Bronchial epithelial cell (primary cell): ENCODE measurements around the gene MACROH2A2. TPM values are rescaled to one million over a fixed set of nuclear protein-coding genes. Genes with fewer than 3 reads are reported as not detected.

ENCODE experiments used
- DNase-seq: peaks from one replicate; pipeline ENCODE4 v3.0.0-alpha.2; 2010; ENCODE audit warnings: low read depth
- FAIRE-seq: peaks from 2 replicates; lab custom pipeline; 2011; peaks lifted over from hg19 to GRCh38; lab: Jason Lieb, UNC
- H3K27me3 ChIP-seq: 2 replicates; pipeline ENCODE4 v1.5.1; 2011; ENCODE audit warnings: low read length; ENCODE audit not compliant: control insufficient read depth, insufficient read depth
- H3K36me3 ChIP-seq: 2 replicates; pipeline ENCODE4 v1.5.1; 2011; ENCODE audit warnings: low read length; ENCODE audit not compliant: control insufficient read depth, insufficient read depth
- H3K4me3 ChIP-seq: 2 replicates; pipeline ENCODE4 v1.5.1; 2011; ENCODE audit warnings: mild to moderate bottlenecking, low read depth, low read length, control low read depth
- CTCF ChIP-seq: IDR thresholded peaks from 2 replicates; pipeline ENCODE4 v1.5.1; 2011; ENCODE audit warnings: mild to moderate bottlenecking, moderate library complexity, low read length, control low read depth, inconsistent platforms; ENCODE audit not compliant: insufficient read depth, severe bottlenecking
- total RNA-seq: library from RNA; depleted of rRNA; stranded (reverse); fragments of >200 nt; gene quantifications from 2 replicates; pipeline ENCODE4 v1.2.1, GENCODE V29; 2014

The MACROH2A2 gene
- total RNA-seq, 1 donor from 2014 or later = 11.3 TPM

- peak overlapping the region; percentile 74 for H3K4me3 ChIP-seq
- H3K27me3 ChIP-seq = no peaks in the 10 kb centered on the region
- FAIRE-seq (no peak), DNase-seq (no peak)
- no peak for TF ChIP-seq CTCF
- H3K36me3 ChIP-seq = no peaks in the 10 kb centered on the region
Observed at GRCh38 chr10:70053218-70053840, 683 bp downstream of the MACROH2A2 start.

- FAIRE-seq (no peak), DNase-seq (no peak)
- no peaks in the 10 kb centered on the region for H3K27me3 ChIP-seq
- peak overlapping the region; percentile 74 for H3K4me3 ChIP-seq
- no peaks in the 10 kb centered on the region for H3K36me3 ChIP-seq
- peak; percentile 12 for TF ChIP-seq CTCF
Observed at GRCh38 chr10:70053841-70054288, 1.2 kb downstream of the MACROH2A2 start.

GRCh38 chr10:70054902-70055301 lies 2.3 kb downstream of the MACROH2A2 start:
- H3K4me3 ChIP-seq = no peak overlapping the region
- no peak for FAIRE-seq
- no peak for TF ChIP-seq CTCF
- H3K27me3 ChIP-seq = no peaks in the 10 kb centered on the region
- DNase-seq = no peak
- no peaks in the 10 kb centered on the region for H3K36me3 ChIP-seq

- no peak for FAIRE-seq
- TF ChIP-seq CTCF = no peak
- peak; percentile 64 for DNase-seq
- Histone ChIP-seq H3K27me3 (no peaks in the 10 kb centered on the region), H3K4me3 (no peak overlapping the region), H3K36me3 (no peaks in the 10 kb centered on the region)
Observed at GRCh38 chr10:70055550-70055949, 2.9 kb downstream of the MACROH2A2 start.

- H3K27me3 ChIP-seq = no peaks in the 10 kb centered on the region
- no peak for DNase-seq
- TF ChIP-seq CTCF = no peak
- H3K36me3 ChIP-seq = no peaks in the 10 kb centered on the region
- H3K4me3 ChIP-seq = no peak overlapping the region
- no peak for FAIRE-seq
Observed at GRCh38 chr10:70057306-70057705, 4.7 kb downstream of the MACROH2A2 start.

- TF ChIP-seq CTCF = no peak
- Histone ChIP-seq H3K4me3 (no peak overlapping the region), H3K36me3 (no peaks in the 10 kb centered on the region), H3K27me3 (no peaks in the 10 kb centered on the region)
- no peak for DNase-seq
- FAIRE-seq = no peak
Observed at GRCh38 chr10:70060389-70060788, 7.7 kb downstream of the MACROH2A2 start.
